Keratinocyte (primary cell): ENCODE results near the gene BCAS1. TPM values are rescaled to one million over a fixed set of nuclear protein-coding genes. Genes with fewer than 3 reads are reported as not detected.

ENCODE experiments used
- DNase-seq: peaks from one replicate; pipeline ENCODE4 v3.0.0-alpha.2; 2011; ENCODE audit warnings: low read depth, missing footprints, low spot score
- FAIRE-seq: peaks from 2 replicates; lab custom pipeline; 2011; peaks lifted over from hg19 to GRCh38; lab: Jason Lieb, UNC
- H2AFZ ChIP-seq: 2 replicates; pipeline ENCODE4 v1.6.0; 2012; ENCODE audit warnings: low read length, control low read depth, inconsistent platforms; ENCODE audit not compliant: control insufficient read depth
- H3K27ac ChIP-seq: 2 replicates; pipeline ENCODE4 v1.5.1; 2011; ENCODE audit warnings: low read length; ENCODE audit not compliant: control insufficient read depth, insufficient read depth
- H3K27me3 ChIP-seq: 3 replicates; pipeline ENCODE4 v1.6.0; 2011; ENCODE audit warnings: low read length; ENCODE audit not compliant: control insufficient read depth, insufficient read depth; ENCODE audit errors: extremely low read depth
- H3K36me3 ChIP-seq, 2 experiments: 2 replicates in 1 of 2; 3 replicates in 1 of 2; pipeline ENCODE4 v1.5.1; 2011; ENCODE audit warnings: low read length in 2 of 2, mild to moderate bottlenecking in 1 of 2; ENCODE audit not compliant: control insufficient read depth in 2 of 2, insufficient read depth in 2 of 2; ENCODE audit errors: extremely low read depth in 1 of 2
- H3K4me1 ChIP-seq: 3 replicates; pipeline ENCODE4 v1.5.1; 2011; ENCODE audit warnings: low read length; ENCODE audit not compliant: control insufficient read depth, insufficient read depth; ENCODE audit errors: extremely low read depth
- H3K4me2 ChIP-seq: 3 replicates; pipeline ENCODE4 v1.6.0; 2011; ENCODE audit warnings: low read depth, low read length; ENCODE audit not compliant: control insufficient read depth, insufficient read depth; ENCODE audit errors: extremely low read depth
- H3K4me3 ChIP-seq, 3 experiments: fragments of 200-600 bp in 1 of 3; sonication (generic) in 1 of 3; 2 replicates in 2 of 3; 3 replicates in 1 of 3; pipeline ENCODE4 v1.5.1; 2011 to 2016; ENCODE audit warnings: low read length in 3 of 3, mild to moderate bottlenecking in 3 of 3, control low read depth in 2 of 3, inconsistent platforms in 1 of 3, low read depth in 1 of 3, mixed read lengths in 1 of 3, mixed run types in 1 of 3, moderate library complexity in 1 of 3; ENCODE audit not compliant: control insufficient read depth in 2 of 3, insufficient read depth in 2 of 3; ENCODE audit errors: extremely low read depth in 1 of 3
- H3K79me2 ChIP-seq: 2 replicates; pipeline ENCODE4 v1.6.0; 2012; ENCODE audit warnings: low read length; ENCODE audit not compliant: control insufficient read depth, insufficient read depth
- H3K9ac ChIP-seq: 3 replicates; pipeline ENCODE4 v1.6.0; 2011; ENCODE audit warnings: low read length; ENCODE audit not compliant: control insufficient read depth, insufficient read depth; ENCODE audit errors: extremely low read depth
- H3K9me1 ChIP-seq: 3 replicates; pipeline ENCODE4 v1.6.0; 2011; ENCODE audit warnings: low read length; ENCODE audit not compliant: control insufficient read depth, insufficient read depth; ENCODE audit errors: extremely low read depth
- H3K9me3 ChIP-seq: 2 replicates; pipeline ENCODE4 v1.5.1; 2012; ENCODE audit warnings: low read depth, low read length; ENCODE audit not compliant: control insufficient read depth
- H4K20me1 ChIP-seq: 3 replicates; pipeline ENCODE4 v1.6.0; 2011; ENCODE audit warnings: low read length; ENCODE audit not compliant: control insufficient read depth, insufficient read depth; ENCODE audit errors: extremely low read depth
- EZH2 ChIP-seq: IDR thresholded peaks from one replicate; pipeline ENCODE4 v1.6.1; 2012; ENCODE audit warnings: inconsistent platforms, mild to moderate bottlenecking, low read length, moderate library complexity
- dilution Hi-C: fragments of 300-500 bp; cut with MboI; formaldehyde crosslinking; loops from one replicate; pipeline ENCODE4 v1.7.0; 2020; ENCODE audit warnings: low sequenced_read_pairs; ENCODE audit not compliant: extremely low pct_ligation_motif_present
- polyA plus RNA-seq, 5 experiments: library from polyadenylated mRNA; depleted of rRNA in 3 of 5; stranded (reverse) in 3 of 5; stranded (forward) in 1 of 5; unstranded in 1 of 5; fragments of >200 nt; gene quantifications; 1 replicate in 1 of 5; 2 replicates in 3 of 5; 3 replicates in 1 of 5; pipeline versions ENCODE4 v1.2.1 to v1.2.3, GENCODE V29; 2011 to 2012; ENCODE audit warnings: missing spikeins in 2 of 5, low read depth in 1 of 5, low replicate concordance in 1 of 5
- TF ChIP-seq, protein P1 (sequence below), 3 experiments: IDR thresholded peaks in 1 of 3; conservative IDR thresholded peaks in 1 of 3; optimal IDR thresholded peaks in 1 of 3; 2 replicates in 2 of 3; 3 replicates in 1 of 3; pipeline versions ENCODE3 to v1.5.1; 2011; ENCODE audit warnings: low read length in 3 of 3, mild to moderate bottlenecking in 3 of 3, moderate library complexity in 2 of 3, control low read depth in 1 of 3, inconsistent platforms in 1 of 3; ENCODE audit not compliant: insufficient read depth in 2 of 3; ENCODE audit errors: extremely low read depth in 1 of 3

The BCAS1 gene
- polyA plus RNA-seq, 1 donor (not counting 4 experiments of a cell fraction or from before 2014, with no cell fraction given), result not detected

DNA sequence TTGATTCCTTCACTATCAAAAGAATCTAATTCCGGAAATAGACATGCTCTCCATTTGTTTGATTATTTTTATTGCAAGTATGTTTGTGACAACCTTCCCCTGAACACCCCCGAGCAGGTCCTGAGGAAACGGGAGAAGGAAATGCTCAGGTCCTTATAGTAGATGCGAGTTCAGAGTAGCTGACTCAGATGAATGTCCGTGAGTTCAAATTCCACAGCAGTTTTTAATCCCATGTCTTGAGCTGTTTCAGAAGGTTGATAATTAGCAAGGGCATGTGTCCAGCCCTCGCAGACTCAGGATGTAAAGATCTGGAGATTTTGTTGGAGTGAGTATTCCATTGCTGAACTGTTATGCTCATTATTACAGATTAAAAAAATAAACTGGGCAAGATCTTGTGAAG lies 169.3 kb downstream of the BCAS1 start:
- H3K27me3 ChIP-seq, result no peaks in the 10 kb centered on the region
- no peaks in the 10 kb centered on the region for H3K9me3 ChIP-seq
- peaks cover 66% of the 10 kb centered on the region for H3K4me1 ChIP-seq
- H3K9ac ChIP-seq, result peak overlapping the region; percentile 85
- DNase-seq (no peak), FAIRE-seq (no peak)
- no peaks in the 10 kb centered on the region for H4K20me1 ChIP-seq
- peaks cover 3% of the 10 kb centered on the region for H3K9me1 ChIP-seq
- TF ChIP-seq EZH2, result no peak
- TF ChIP-seq, protein P1, sequence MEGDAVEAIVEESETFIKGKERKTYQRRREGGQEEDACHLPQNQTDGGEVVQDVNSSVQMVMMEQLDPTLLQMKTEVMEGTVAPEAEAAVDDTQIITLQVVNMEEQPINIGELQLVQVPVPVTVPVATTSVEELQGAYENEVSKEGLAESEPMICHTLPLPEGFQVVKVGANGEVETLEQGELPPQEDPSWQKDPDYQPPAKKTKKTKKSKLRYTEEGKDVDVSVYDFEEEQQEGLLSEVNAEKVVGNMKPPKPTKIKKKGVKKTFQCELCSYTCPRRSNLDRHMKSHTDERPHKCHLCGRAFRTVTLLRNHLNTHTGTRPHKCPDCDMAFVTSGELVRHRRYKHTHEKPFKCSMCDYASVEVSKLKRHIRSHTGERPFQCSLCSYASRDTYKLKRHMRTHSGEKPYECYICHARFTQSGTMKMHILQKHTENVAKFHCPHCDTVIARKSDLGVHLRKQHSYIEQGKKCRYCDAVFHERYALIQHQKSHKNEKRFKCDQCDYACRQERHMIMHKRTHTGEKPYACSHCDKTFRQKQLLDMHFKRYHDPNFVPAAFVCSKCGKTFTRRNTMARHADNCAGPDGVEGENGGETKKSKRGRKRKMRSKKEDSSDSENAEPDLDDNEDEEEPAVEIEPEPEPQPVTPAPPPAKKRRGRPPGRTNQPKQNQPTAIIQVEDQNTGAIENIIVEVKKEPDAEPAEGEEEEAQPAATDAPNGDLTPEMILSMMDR (optimal IDR thresholded peaks at IDR 0.05 in 1 of 3, IDR thresholded peaks at IDR 0.05 in 1 of 3, conservative IDR thresholded peaks at IDR 0.05 in 1 of 3; ENCODE audit: extremely low read depth in 1 of 3, insufficient read depth in 2 of 3, low read length in 3 of 3), result no peak
- no peaks in the 10 kb centered on the region for H3K36me3 ChIP-seq
- dilution Hi-C loops, result no loop called here
- peak overlapping the region; percentile 27 for H2AFZ ChIP-seq
- peak overlapping the region in 2 of 3 experiments; percentile 43 to 56 for H3K4me3 ChIP-seq
- peak overlapping the region; percentile 99 for H3K27ac ChIP-seq
- no peaks in the 10 kb centered on the region for H3K79me2 ChIP-seq
- H3K4me2 ChIP-seq, result peak overlapping the region; percentile 92

DNA sequence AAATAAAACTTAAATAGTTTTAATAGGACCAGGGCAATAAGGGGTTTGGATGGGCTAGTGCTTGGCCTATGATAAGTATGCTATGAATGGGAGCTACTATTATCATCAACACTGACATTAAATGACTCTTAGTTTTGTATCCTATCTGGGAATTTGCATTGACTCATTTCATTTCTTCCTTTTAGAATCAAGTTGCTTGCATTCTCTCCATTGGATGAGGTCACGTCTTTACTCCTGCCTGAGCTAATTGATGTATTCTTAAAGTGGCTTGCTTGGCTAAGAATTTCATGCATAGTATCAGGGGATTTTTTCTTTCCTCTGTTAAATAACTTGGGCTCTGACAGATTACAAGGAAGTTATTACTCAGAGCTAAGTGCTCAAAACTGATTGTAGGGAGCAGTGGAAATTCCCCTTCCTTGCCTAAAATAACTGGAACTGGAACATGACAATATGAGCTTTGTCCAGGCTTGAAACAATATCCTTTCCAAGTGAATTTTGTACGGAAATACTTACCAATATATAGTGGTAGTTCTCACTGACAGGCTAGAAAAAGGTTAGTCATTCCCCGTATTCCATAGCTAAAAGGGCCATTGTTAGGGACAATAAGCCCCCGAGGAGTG lies 169.9 kb downstream of the BCAS1 start:
- TF ChIP-seq, protein P1 (optimal IDR thresholded peaks at IDR 0.05 in 1 of 3, IDR thresholded peaks at IDR 0.05 in 1 of 3, conservative IDR thresholded peaks at IDR 0.05 in 1 of 3; ENCODE audit: extremely low read depth in 1 of 3, insufficient read depth in 2 of 3, low read length in 3 of 3), result no peak
- no peak for TF ChIP-seq EZH2
- H3K4me3 ChIP-seq, result peak overlapping the region in 2 of 3 experiments; percentile 43 to 56
- dilution Hi-C loops, result no loop called here
- FAIRE-seq (peak; percentile 55), DNase-seq (peak; percentile 69)
- H4K20me1 ChIP-seq, result no peaks in the 10 kb centered on the region
- H3K9me1 ChIP-seq, result peaks cover 3% of the 10 kb centered on the region
- peaks cover 60% of the 10 kb centered on the region for H3K4me1 ChIP-seq
- peak overlapping the region; percentile 27 for H2AFZ ChIP-seq
- no peaks in the 10 kb centered on the region for H3K27me3 ChIP-seq
- H3K36me3 ChIP-seq, result no peaks in the 10 kb centered on the region
- no peaks in the 10 kb centered on the region for H3K9me3 ChIP-seq
- H3K27ac ChIP-seq, result peak overlapping the region; percentile 99
- H3K4me2 ChIP-seq, result peak overlapping the region; percentile 92
- H3K9ac ChIP-seq, result peak overlapping the region; percentile 85
- H3K79me2 ChIP-seq, result no peaks in the 10 kb centered on the region
